ENCODE data around the gene MT1F.
"Not testable (repeated sequence)": the region's sequence is repeated elsewhere in the genome, so short reads cannot be mapped to it uniquely, and the experiment has no call there.

The MT1F gene

GRCh38 chr16:56673921-56674320 is 16.2 kb downstream of the MT1F start:
- peak; percentile 58 for DNase-seq

- DNase-seq, result not testable (repeated sequence)
Measured at GRCh38 chr16:56674570-56674969, 16.8 kb downstream of the MT1F start.

- no peak for DNase-seq
Measured at GRCh38 chr16:56675685-56676210, 18.0 kb downstream of the MT1F start.

- no peak for DNase-seq
Measured at GRCh38 chr16:56677474-56677873, 19.7 kb downstream of the MT1F start.

- DNase-seq, result no peak
Measured at GRCh38 chr16:56679078-56679730, 21.4 kb downstream of the MT1F start.

GRCh38 chr16:56679818-56680217 is 22.1 kb downstream of the MT1F start:
- peak; percentile 65 for DNase-seq

- DNase-seq, result peak; percentile 87
Measured at GRCh38 chr16:56681939-56682702, 24.4 kb downstream of the MT1F start, which contains the start of gene MT1X. MT1X (plus strand) TSS chr16:56682470; CDS start chr16:56682541, 71 bp downstream.

GRCh38 chr16:56682703-56683397 is 25.1 kb downstream of the MT1F start:
- DNase-seq, result no peak

GRCh38 chr16:56683424-56684172 is 25.8 kb downstream of the MT1F start:
- no peak for DNase-seq

- no peak for DNase-seq
Measured at GRCh38 chr16:56684256-56684925, 26.6 kb downstream of the MT1F start.

GRCh38 chr16:56684926-56685590 is 27.3 kb downstream of the MT1F start:
- no peak for DNase-seq

- no peak for DNase-seq
Measured at GRCh38 chr16:56686758-56687157, 29.0 kb downstream of the MT1F start.

- DNase-seq, result no peak
Measured at GRCh38 chr16:56688762-56689161, 31.0 kb downstream of the MT1F start.

GRCh38 chr16:56689171-56689570 is 31.4 kb downstream of the MT1F start:
- no peak for DNase-seq

- DNase-seq, result no peak
Measured at GRCh38 chr16:56690420-56691122, 32.8 kb downstream of the MT1F start.

GRCh38 chr16:56691885-56692284 is 34.1 kb downstream of the MT1F start:
- DNase-seq, result no peak

- no peak for DNase-seq
Measured at GRCh38 chr16:56695246-56695645, 37.5 kb downstream of the MT1F start.

GRCh38 chr16:56697456-56698155 is 39.8 kb downstream of the MT1F start:
- DNase-seq, result no peak

- DNase-seq, result peak; percentile 10
Measured at GRCh38 chr16:56700195-56700594, 42.4 kb downstream of the MT1F start.

- no peak for DNase-seq
Measured at GRCh38 chr16:56700631-56701030, 42.9 kb downstream of the MT1F start.

All from MV-4-11 (cell line).